Measurements from ENCODE around the gene SLC9A6.
"Not testable (repeated sequence)": the region's sequence is repeated elsewhere in the genome, so short reads cannot be mapped to it uniquely, and the experiment has no call there.

The SLC9A6 gene

GRCh38 chrX:136030303-136031191 lies 45.3 kb downstream of the SLC9A6 start:
- no peak for DNase-seq

GRCh38 chrX:136031626-136032025 lies 46.4 kb downstream of the SLC9A6 start:
- no peak for DNase-seq

- no peak for DNase-seq
Measured at GRCh38 chrX:136032370-136032769, 47.1 kb downstream of the SLC9A6 start.

- no peak for DNase-seq
Measured at GRCh38 chrX:136034668-136035067, 49.4 kb downstream of the SLC9A6 start.

GRCh38 chrX:136035663-136036062 lies 50.4 kb downstream of the SLC9A6 start:
- no peak for DNase-seq

GRCh38 chrX:136039485-136039884 lies 54.2 kb downstream of the SLC9A6 start:
- DNase-seq, result no peak

GRCh38 chrX:136039968-136040367 lies 54.7 kb downstream of the SLC9A6 start:
- DNase-seq, result no peak

GRCh38 chrX:136041254-136041812 lies 56.1 kb downstream of the SLC9A6 start:
- no peak for DNase-seq

- DNase-seq, result no peak
Measured at GRCh38 chrX:136045008-136045407, 59.8 kb downstream of the SLC9A6 start.

GRCh38 chrX:136046295-136047015 lies 61.2 kb downstream of the SLC9A6 start:
- DNase-seq, result no peak

- no peak for DNase-seq
Measured at GRCh38 chrX:136047016-136047642, 61.9 kb downstream of the SLC9A6 start.

- DNase-seq, result no peak
Measured at GRCh38 chrX:136047969-136048368, 62.7 kb downstream of the SLC9A6 start.

GRCh38 chrX:136048446-136048845 lies 63.2 kb downstream of the SLC9A6 start:
- DNase-seq, result no peak

- DNase-seq, result no peak
Measured at GRCh38 chrX:136049608-136050007, 64.4 kb downstream of the SLC9A6 start.

GRCh38 chrX:136050875-136051274 lies 65.6 kb downstream of the SLC9A6 start:
- DNase-seq, result not testable (repeated sequence)

- DNase-seq, result no peak
Measured at GRCh38 chrX:136051611-136052010, 66.4 kb downstream of the SLC9A6 start.

- no peak for DNase-seq
Measured at GRCh38 chrX:136055651-136056221, 70.5 kb downstream of the SLC9A6 start.

- no peak for DNase-seq
Measured at GRCh38 chrX:136057567-136057966, 72.3 kb downstream of the SLC9A6 start.

GRCh38 chrX:136059350-136059749 lies 74.1 kb downstream of the SLC9A6 start:
- no peak for DNase-seq

GRCh38 chrX:136061286-136061685 lies 76.1 kb downstream of the SLC9A6 start:
- no peak for DNase-seq

- DNase-seq, result no peak
Measured at GRCh38 chrX:136061696-136062095, 76.5 kb downstream of the SLC9A6 start.

GRCh38 chrX:136063340-136064079 lies 78.3 kb downstream of the SLC9A6 start:
- no peak for DNase-seq

Data from T1000 (cell line).